GM23338 (cell line): ENCODE results near the gene OTULINL. TPM values are rescaled to one million over a fixed set of nuclear protein-coding genes. Genes with fewer than 3 reads are reported as not detected.

Experiments
- ATAC-seq: fragments of 200-7000 bp; cut with Tn5 transposase; 3 replicates; pipeline ENCODE4 v1.9.1; 2020
- DNase-seq: peaks from one replicate; pipeline ENCODE4 v3.0.0-alpha.2; 2015; ENCODE audit warnings: low spot score
- H2AFZ ChIP-seq: fragments of 200-600 bp; sonication (generic); 2 replicates; pipeline ENCODE4 v1.8.0; 2016; ENCODE audit warnings: antibody characterized with exemption, mild to moderate bottlenecking, moderate library complexity
- H3F3A ChIP-seq: fragments of 200-600 bp; sonication (generic); replicated peaks from 2 replicates; pipeline ENCODE4 v1.8.0; 2017; ENCODE audit warnings: antibody characterized with exemption, mixed run types, low read depth
- H3K27ac ChIP-seq: fragments of 200-600 bp; sonication (generic); 2 replicates; pipeline ENCODE4 v1.6.1; 2016; ENCODE audit warnings: low read depth
- H3K27me3 ChIP-seq: fragments of 200-600 bp; sonication (generic); 2 replicates; pipeline ENCODE4 v1.8.0; 2016; ENCODE audit warnings: mild to moderate bottlenecking, mixed run types, moderate library complexity; ENCODE audit not compliant: insufficient read depth
- H3K36me3 ChIP-seq: fragments of 200-600 bp; sonication (generic); 2 replicates; pipeline ENCODE4 v1.8.0; 2016; ENCODE audit warnings: mild to moderate bottlenecking; ENCODE audit not compliant: insufficient read depth
- H3K4me1 ChIP-seq: fragments of 200-600 bp; sonication (generic); 2 replicates; pipeline ENCODE4 v1.8.0; 2016; ENCODE audit warnings: mild to moderate bottlenecking, moderate library complexity; ENCODE audit not compliant: insufficient read depth
- H3K4me2 ChIP-seq: fragments of 200-600 bp; sonication (generic); 2 replicates; pipeline ENCODE4 v1.7.1; 2017; ENCODE audit warnings: mixed run types
- H3K4me3 ChIP-seq: fragments of 200-600 bp; sonication (generic); 2 replicates; pipeline ENCODE4 v1.6.1; 2016; ENCODE audit warnings: mixed run types
- H3K79me2 ChIP-seq: fragments of 200-600 bp; sonication (generic); replicated peaks from 2 replicates; pipeline ENCODE4 v1.8.0; 2017; ENCODE audit warnings: mild to moderate bottlenecking; ENCODE audit not compliant: insufficient read depth
- H3K9me2 ChIP-seq: fragments of 200-600 bp; sonication (generic); 2 replicates; pipeline ENCODE4 v1.8.0; 2017; ENCODE audit not compliant: insufficient read depth
- H4K20me1 ChIP-seq: fragments of 200-600 bp; sonication (generic); replicated peaks from 2 replicates; pipeline ENCODE4 v1.8.0; 2017; ENCODE audit warnings: mild to moderate bottlenecking; ENCODE audit not compliant: insufficient read depth
- H3K27ac Mint-ChIP-seq: 2 replicates; pipeline ENCODE4 v1.8.0; 2020; ENCODE audit warnings: inconsistent platforms, mild to moderate bottlenecking, moderate library complexity, mixed read lengths
- H3K27me3 Mint-ChIP-seq: 3 replicates; pipeline ENCODE4 v1.8.0; 2022; ENCODE audit warnings: low read depth, mild to moderate bottlenecking, moderate library complexity, mixed read lengths, inconsistent platforms; ENCODE audit not compliant: insufficient read depth, poor library complexity
- H3K36me3 Mint-ChIP-seq: 3 replicates; pipeline ENCODE4 v1.8.0; 2021; ENCODE audit warnings: low read depth, mild to moderate bottlenecking, inconsistent platforms, moderate library complexity, mixed read lengths
- H3K4me1 Mint-ChIP-seq: 3 replicates; pipeline ENCODE4 v1.8.0; 2020; ENCODE audit warnings: mild to moderate bottlenecking, inconsistent platforms, mixed read lengths
- H3K4me3 Mint-ChIP-seq: 3 replicates; pipeline ENCODE4 v1.8.0; 2021; ENCODE audit warnings: moderate library complexity, mild to moderate bottlenecking, inconsistent platforms, mixed read lengths
- H3K9me3 Mint-ChIP-seq: 3 replicates; pipeline ENCODE4 v1.8.0; 2020; ENCODE audit warnings: moderate library complexity, mild to moderate bottlenecking, inconsistent platforms, mixed read lengths
- CREB1 ChIP-seq: fragments of 250-450 bp; sonication (Bioruptor Pico); IDR thresholded peaks from 2 replicates; pipeline ENCODE4 v1.5.0; 2020; ENCODE audit warnings: low read depth, mild to moderate bottlenecking, moderate library complexity
- EZH2 ChIP-seq: fragments of 200-600 bp; sonication (generic); IDR thresholded peaks from one replicate; pipeline ENCODE4 v1.8.0; 2017; ENCODE audit warnings: antibody characterized with exemption, mild to moderate bottlenecking, low read depth; ENCODE audit not compliant: unreplicated experiment
- EZH2phosphoT487 ChIP-seq: fragments of 200-600 bp; sonication (generic); IDR thresholded peaks from one replicate; pipeline ENCODE4 v1.8.1; 2018; ENCODE audit warnings: antibody characterized with exemption; ENCODE audit not compliant: unreplicated experiment
- JUNB ChIP-seq: IDR thresholded peaks from one replicate; pipeline ENCODE4 v1.6.1; 2016; ENCODE audit warnings: antibody characterized with exemption; ENCODE audit not compliant: unreplicated experiment
- NANOG ChIP-seq: IDR thresholded peaks from 2 replicates; pipeline ENCODE4 v1.6.1; 2016; ENCODE audit warnings: antibody characterized with exemption, borderline replicate concordance
- POLR2AphosphoS5 ChIP-seq: IDR thresholded peaks from 2 replicates; pipeline ENCODE4 v1.6.1; 2016; ENCODE audit warnings: antibody characterized with exemption, low read depth
- STAT1 ChIP-seq: IDR thresholded peaks from one replicate; pipeline ENCODE4 v1.6.1; 2016; ENCODE audit warnings: antibody characterized with exemption; ENCODE audit not compliant: unreplicated experiment
- ZNF114 ChIP-seq: fragments of 250-450 bp; sonication (Bioruptor Pico); IDR thresholded peaks from 2 replicates; pipeline ENCODE4 v1.5.0; 2020; ENCODE audit warnings: mild to moderate bottlenecking, moderate library complexity
- polyA plus RNA-seq: library from polyadenylated mRNA; unstranded; fragments of >200 nt; fragmentation: Nextera tagmentation; extraction: Ambion mirVana; gene quantifications from 2 replicates; pipeline ENCODE4 v1.2.1, GENCODE V29; 2016
- total RNA-seq: library from RNA; depleted of rRNA; stranded (reverse); fragments of >200 nt; shearing (Covaris generic); gene quantifications from 2 replicates; pipeline ENCODE4 v1.2.3, GENCODE V29; 2014
- TF ChIP-seq, protein P1 (sequence below): IDR thresholded peaks from one replicate; pipeline ENCODE4 v1.6.1; 2018; ENCODE audit warnings: antibody characterized with exemption; ENCODE audit not compliant: unreplicated experiment
- TF ChIP-seq, protein P2 (sequence below), 2 experiments: fragments of 200-600 bp in 1 of 2; sonication (generic) in 1 of 2; conservative IDR thresholded peaks; 2 replicates each; pipeline versions ENCODE4 v1.5.1 to v1.6.1; 2016 to 2017; ENCODE audit warnings: antibody characterized with exemption in 2 of 2, low read depth in 2 of 2, mild to moderate bottlenecking in 2 of 2, moderate library complexity in 1 of 2
- TF ChIP-seq, protein P3 (sequence below): fragments of 250-450 bp; sonication (Bioruptor Pico); IDR thresholded peaks from 2 replicates; pipeline ENCODE4 v1.5.0; 2020; ENCODE audit warnings: mild to moderate bottlenecking, moderate library complexity

Gene OTULINL
- total and polyA plus RNA-seq, 2 experiments from 2014 or later, result 6.3 to 7.6 TPM

DNA sequence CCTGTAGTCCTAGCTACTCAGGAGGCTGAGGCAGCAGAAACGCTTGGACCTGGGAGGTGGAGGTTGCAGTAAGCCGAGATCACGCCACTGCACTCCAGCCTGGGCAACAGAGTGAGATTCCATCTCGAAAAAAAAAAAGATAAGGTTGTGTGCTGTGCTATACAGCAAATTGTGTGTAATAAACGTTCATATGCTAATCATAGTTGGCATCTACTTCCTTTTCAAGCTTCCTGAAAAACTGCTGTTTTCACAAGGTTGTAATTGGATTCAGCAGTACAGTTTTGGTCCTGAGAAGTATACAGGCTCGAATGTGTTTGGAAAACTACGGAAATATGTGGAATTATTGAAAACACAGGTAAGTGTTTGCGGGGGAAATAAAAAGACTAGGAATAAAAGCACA lies 25.5 kb downstream of the OTULINL start (continued):
- TF ChIP-seq, protein P1, sequence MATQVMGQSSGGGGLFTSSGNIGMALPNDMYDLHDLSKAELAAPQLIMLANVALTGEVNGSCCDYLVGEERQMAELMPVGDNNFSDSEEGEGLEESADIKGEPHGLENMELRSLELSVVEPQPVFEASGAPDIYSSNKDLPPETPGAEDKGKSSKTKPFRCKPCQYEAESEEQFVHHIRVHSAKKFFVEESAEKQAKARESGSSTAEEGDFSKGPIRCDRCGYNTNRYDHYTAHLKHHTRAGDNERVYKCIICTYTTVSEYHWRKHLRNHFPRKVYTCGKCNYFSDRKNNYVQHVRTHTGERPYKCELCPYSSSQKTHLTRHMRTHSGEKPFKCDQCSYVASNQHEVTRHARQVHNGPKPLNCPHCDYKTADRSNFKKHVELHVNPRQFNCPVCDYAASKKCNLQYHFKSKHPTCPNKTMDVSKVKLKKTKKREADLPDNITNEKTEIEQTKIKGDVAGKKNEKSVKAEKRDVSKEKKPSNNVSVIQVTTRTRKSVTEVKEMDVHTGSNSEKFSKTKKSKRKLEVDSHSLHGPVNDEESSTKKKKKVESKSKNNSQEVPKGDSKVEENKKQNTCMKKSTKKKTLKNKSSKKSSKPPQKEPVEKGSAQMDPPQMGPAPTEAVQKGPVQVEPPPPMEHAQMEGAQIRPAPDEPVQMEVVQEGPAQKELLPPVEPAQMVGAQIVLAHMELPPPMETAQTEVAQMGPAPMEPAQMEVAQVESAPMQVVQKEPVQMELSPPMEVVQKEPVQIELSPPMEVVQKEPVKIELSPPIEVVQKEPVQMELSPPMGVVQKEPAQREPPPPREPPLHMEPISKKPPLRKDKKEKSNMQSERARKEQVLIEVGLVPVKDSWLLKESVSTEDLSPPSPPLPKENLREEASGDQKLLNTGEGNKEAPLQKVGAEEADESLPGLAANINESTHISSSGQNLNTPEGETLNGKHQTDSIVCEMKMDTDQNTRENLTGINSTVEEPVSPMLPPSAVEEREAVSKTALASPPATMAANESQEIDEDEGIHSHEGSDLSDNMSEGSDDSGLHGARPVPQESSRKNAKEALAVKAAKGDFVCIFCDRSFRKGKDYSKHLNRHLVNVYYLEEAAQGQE, result no peak
- no peak for TF ChIP-seq POLR2AphosphoS5

DNA sequence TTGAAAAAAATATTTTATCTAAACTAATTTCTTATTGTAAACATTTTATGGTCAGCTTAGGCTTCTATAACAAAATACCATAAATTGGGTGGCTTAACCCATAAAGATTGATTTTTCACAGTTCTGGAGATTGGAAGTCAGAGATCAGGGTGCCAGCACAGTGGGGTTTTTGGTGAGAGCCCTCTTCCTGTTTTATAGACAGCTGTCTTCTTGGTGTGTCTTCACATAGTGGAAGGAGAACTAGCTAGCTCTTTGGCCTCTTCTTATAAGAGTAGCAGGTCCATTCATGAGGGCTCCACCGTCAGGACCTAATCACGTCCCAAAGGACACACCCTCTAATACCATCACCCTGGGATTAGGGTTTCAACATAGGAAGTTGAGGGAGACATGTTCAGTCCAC lies 26.6 kb downstream of the OTULINL start:
- Histone ChIP-seq H3K27ac (no peak overlapping the region), H3F3A (no peaks in the 10 kb centered on the region)
- DNase-seq, result no peak

More for the DNA sequence above, 26.6 kb downstream of the OTULINL start:
- Mint-ChIP-seq H3K4me3 (no peak overlapping the region), H3K27ac (no peak overlapping the region), H3K27me3 (no peaks in the 10 kb centered on the region), H3K36me3 (peaks cover 13% of the 10 kb centered on the region), H3K4me1 (no peaks in the 10 kb centered on the region), H3K9me3 (no peaks in the 10 kb centered on the region)
- H3K79me2 ChIP-seq, result no peaks in the 10 kb centered on the region
- H4K20me1 ChIP-seq, result no peaks in the 10 kb centered on the region; the same call in none of the 2 replicates
- no peak overlapping the region for H2AFZ ChIP-seq
- ATAC-seq, result no peak
- no peaks in the 10 kb centered on the region for H3K36me3 ChIP-seq
- H3K4me3 ChIP-seq, result no peak overlapping the region
- no peak overlapping the region for H3K4me2 ChIP-seq
- TF ChIP-seq, protein P2, sequence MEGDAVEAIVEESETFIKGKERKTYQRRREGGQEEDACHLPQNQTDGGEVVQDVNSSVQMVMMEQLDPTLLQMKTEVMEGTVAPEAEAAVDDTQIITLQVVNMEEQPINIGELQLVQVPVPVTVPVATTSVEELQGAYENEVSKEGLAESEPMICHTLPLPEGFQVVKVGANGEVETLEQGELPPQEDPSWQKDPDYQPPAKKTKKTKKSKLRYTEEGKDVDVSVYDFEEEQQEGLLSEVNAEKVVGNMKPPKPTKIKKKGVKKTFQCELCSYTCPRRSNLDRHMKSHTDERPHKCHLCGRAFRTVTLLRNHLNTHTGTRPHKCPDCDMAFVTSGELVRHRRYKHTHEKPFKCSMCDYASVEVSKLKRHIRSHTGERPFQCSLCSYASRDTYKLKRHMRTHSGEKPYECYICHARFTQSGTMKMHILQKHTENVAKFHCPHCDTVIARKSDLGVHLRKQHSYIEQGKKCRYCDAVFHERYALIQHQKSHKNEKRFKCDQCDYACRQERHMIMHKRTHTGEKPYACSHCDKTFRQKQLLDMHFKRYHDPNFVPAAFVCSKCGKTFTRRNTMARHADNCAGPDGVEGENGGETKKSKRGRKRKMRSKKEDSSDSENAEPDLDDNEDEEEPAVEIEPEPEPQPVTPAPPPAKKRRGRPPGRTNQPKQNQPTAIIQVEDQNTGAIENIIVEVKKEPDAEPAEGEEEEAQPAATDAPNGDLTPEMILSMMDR (conservative IDR thresholded peaks at IDR 0.05; ENCODE audit: low read depth in 2 of 2), result no peak
- TF ChIP-seq, protein P1, result no peak
- TF ChIP-seq EZH2phosphoT487 (no peak), EZH2 (no peak), NANOG (no peak), POLR2AphosphoS5 (no peak), STAT1 (no peak), ZNF114 (CRISPR knock-in tag) (no peak), CREB1 (no peak), JUNB (no peak)
- TF ChIP-seq, protein P3, sequence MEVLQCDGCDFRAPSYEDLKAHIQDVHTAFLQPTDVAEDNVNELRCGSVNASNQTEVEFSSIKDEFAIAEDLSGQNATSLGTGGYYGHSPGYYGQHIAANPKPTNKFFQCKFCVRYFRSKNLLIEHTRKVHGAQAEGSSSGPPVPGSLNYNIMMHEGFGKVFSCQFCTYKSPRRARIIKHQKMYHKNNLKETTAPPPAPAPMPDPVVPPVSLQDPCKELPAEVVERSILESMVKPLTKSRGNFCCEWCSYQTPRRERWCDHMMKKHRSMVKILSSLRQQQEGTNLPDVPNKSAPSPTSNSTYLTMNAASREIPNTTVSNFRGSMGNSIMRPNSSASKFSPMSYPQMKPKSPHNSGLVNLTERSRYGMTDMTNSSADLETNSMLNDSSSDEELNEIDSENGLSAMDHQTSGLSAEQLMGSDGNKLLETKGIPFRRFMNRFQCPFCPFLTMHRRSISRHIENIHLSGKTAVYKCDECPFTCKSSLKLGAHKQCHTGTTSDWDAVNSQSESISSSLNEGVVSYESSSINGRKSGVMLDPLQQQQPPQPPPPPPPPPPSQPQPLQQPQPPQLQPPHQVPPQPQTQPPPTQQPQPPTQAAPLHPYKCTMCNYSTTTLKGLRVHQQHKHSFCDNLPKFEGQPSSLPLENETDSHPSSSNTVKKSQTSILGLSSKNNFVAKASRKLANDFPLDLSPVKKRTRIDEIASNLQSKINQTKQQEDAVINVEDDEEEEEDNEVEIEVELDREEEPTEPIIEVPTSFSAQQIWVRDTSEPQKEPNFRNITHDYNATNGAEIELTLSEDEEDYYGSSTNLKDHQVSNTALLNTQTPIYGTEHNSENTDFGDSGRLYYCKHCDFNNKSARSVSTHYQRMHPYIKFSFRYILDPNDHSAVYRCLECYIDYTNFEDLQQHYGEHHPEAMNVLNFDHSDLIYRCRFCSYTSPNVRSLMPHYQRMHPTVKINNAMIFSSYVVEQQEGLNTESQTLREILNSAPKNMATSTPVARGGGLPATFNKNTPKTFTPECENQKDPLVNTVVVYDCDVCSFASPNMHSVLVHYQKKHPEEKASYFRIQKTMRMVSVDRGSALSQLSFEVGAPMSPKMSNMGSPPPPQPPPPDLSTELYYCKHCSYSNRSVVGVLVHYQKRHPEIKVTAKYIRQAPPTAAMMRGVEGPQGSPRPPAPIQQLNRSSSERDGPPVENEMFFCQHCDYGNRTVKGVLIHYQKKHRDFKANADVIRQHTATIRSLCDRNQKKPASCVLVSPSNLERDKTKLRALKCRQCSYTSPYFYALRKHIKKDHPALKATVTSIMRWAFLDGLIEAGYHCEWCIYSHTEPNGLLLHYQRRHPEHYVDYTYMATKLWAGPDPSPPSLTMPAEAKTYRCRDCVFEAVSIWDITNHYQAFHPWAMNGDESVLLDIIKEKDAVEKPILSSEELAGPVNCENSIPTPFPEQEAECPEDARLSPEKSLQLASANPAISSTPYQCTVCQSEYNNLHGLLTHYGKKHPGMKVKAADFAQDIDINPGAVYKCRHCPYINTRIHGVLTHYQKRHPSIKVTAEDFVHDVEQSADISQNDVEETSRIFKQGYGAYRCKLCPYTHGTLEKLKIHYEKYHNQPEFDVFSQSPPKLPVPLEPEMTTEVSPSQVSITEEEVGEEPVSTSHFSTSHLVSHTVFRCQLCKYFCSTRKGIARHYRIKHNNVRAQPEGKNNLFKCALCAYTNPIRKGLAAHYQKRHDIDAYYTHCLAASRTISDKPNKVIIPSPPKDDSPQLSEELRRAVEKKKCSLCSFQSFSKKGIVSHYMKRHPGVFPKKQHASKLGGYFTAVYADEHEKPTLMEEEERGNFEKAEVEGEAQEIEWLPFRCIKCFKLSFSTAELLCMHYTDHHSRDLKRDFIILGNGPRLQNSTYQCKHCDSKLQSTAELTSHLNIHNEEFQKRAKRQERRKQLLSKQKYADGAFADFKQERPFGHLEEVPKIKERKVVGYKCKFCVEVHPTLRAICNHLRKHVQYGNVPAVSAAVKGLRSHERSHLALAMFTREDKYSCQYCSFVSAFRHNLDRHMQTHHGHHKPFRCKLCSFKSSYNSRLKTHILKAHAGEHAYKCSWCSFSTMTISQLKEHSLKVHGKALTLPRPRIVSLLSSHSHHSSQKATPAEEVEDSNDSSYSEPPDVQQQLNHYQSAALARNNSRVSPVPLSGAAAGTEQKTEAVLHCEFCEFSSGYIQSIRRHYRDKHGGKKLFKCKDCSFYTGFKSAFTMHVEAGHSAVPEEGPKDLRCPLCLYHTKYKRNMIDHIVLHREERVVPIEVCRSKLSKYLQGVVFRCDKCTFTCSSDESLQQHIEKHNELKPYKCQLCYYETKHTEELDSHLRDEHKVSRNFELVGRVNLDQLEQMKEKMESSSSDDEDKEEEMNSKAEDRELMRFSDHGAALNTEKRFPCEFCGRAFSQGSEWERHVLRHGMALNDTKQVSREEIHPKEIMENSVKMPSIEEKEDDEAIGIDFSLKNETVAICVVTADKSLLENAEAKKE (CRISPR knock-in tag), result no peak
- no peaks in the 10 kb centered on the region for H3K27me3 ChIP-seq
- no peaks in the 10 kb centered on the region for H3K4me1 ChIP-seq
- H3K9me2 ChIP-seq, result no peaks in the 10 kb centered on the region
